Measurements from ENCODE around the gene DENND2D.

DENND2D gene

DNA sequence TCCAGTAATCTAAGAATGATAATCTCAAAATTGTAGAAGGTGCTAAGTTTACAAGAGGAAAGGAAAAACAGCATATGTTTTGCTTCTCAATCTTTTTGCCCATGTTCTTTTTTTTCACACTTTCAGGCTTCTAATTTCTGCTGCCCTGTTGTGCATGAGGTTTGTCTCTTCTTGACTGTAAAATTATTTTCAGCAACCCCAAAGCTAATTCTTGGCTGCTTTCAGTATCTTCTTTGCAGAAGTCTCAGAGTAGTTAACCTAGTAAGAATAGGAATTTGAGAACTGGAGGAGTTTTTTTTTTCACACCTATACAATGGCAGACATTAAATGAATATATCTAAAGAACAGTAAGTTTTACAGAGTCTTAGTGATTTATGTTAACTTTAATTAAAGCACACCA lies 26.4 kb downstream of the DENND2D start:
- no peak for DNase-seq

DNA sequence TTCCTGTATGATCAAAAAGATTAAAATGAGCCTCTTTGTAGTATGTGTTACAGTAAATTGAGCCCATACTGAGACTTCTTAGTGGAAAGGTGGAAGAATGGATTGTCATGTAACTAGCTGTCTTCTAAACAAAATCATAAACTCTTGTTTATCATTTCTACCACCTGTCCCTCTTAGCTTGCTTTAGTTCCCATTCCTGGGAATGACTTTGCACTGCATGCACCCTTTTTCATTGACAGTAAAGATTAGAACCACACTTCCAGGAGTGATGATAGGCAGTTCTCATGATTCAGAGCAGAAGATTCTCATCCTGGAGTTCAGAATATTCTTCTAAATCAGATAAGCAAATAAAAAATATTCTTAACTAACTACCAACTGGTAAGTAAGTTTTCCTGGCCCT lies 28.0 kb downstream of the DENND2D start:
- DNase-seq, result no peak

DNA sequence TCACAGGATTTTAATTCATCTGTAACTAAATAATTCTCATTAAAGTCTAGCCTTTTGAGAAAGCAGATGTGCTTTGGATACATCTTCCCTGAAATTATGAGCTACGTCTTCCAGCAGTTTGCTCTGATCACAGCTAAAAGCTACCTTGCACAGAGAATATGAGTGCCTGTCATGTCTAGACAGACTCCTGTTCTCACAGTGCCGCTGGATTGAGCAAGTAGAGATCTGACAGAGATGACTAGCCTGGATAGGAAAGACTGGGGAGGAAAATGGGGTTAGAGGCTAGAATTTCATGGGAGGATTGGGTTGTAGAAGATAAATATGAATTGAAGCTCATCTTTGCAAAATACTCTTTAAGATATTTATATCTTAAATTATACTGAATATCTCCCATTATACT lies 36.3 kb downstream of the DENND2D start:
- no peak for DNase-seq

DNA sequence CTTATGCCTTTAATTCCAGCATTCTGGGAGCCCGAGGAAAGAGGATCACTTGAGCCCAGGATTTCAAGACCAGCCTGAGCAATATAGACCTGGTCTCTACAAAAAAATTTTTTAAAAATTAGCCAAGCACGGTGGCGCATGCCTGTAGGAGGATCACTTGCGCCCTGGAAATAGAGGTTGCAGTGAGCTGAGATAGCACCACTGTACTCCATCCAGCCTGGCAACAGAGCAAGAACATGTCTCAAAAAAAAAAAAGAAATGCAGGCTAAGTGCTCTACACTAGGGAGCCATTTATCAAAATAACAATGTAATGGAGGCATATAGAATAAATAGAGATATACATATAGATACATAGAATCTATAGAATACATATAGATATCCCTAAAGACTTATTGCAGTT lies 37.1 kb downstream of the DENND2D start:
- DNase-seq, result no peak

DNA sequence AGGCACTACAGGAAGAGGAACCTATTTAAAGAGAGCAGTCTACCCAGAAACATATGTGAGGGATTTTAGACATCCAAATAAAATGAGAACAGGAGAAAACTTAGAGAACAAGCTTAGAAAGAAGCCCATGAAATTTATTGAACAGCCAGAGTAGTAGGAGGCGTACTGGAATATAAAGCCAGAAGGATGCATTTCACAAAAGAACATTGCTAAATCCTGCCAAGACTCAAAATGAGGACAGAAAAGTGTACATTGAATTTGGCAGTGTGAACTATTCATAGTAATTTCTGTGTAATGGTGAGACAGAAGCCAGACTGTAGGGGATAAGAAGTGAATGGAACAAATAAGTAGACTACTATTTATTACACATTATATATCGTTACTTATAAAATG lies 38.0 kb downstream of the DENND2D start:
- no peak for DNase-seq

DNA sequence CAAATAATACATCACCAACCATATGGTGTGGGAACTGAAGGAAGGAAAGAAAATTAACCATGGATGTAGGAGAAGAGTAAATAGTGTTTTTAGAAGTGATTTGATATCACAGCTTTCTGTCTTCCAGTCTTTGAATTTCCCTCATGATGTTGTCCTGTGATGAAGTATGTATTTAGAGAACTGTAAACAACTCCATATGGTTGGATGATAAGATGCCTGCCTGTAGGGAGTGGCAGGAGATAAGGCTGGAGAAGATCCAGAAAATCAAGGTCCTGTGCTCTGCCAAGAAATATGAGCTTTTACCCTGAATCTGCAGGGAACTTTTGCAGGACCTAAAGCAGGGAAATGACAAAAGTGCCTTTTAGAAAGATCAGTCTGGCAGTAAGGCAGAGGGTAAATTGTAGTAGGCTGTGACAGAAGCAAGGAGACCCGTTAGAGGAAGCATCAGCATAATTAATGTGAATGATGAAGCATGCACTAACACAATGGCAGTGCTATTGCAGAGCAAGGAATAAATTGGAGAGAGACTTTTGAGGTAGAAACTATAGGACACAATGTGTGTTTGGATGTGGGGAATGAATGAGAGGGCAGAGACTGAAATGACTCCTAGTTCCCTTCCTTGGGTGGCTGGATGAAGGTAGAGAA lies 38.5 kb downstream of the DENND2D start:
- DNase-seq, result no peak

DNA sequence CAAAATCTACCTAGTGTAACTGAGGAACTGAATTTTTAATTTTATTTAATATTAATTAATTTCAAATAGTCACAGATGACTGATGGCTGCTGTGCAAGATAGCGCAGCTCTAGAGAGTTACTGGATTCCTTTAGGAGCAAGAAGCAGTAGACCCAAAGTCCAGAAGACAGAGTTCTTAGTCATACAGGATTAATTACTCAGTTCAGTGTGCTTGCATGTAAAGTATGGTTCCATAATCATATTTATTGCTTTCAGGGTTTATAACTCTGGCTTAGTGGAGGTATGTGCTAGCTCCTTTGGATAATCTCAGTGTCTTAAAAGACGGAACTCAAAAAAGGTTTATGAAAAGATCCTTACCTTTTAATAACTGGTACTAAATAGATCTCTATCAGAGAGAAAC lies 43.0 kb downstream of the DENND2D start:
- DNase-seq, result no peak

DNA sequence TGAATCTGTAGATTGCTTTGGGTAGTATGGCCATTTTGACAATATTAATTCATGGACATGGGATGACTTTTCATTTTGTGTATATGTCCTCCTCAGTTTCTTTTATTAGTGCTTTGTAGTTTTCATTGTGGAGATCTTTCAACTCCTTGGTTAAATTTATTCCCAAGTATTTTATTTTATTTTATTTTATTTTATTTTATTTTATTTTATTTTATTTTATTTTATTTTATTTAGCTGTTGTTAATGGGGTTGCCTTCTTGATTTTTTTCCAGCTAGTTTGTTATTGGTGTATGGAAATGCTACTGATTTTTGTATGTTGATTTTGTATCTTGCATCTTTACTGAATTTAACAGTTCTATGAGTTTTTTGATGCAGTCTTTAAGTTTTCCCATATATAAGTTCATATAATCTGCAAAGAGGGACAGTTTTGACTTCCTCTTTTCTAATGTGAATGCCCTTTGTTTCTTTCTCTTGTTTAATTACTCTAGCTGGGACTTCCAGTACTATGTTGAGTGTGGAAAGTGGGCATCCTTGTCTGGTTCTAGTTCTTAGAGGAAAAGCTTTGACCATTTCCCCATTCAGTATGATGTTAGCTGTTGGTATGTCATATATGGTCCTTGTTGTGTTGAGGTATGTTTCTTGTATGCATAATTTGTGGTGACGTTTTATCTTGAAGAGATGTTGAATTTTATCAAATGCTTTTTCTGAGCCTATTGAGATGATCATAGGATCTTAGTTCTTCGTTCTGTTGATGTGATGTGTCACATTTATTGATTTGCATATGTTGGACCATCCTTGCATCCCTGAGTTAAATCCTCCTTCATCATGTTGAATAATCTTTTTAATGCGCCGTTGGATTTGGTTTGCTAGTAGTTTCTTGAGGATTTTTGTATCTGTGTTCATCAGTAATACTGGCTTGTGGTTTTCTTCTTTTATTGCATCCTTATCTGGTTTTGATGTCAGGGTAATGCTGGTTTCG lies 46.1 kb downstream of the DENND2D start:
- DNase-seq, result no peak

DNA sequence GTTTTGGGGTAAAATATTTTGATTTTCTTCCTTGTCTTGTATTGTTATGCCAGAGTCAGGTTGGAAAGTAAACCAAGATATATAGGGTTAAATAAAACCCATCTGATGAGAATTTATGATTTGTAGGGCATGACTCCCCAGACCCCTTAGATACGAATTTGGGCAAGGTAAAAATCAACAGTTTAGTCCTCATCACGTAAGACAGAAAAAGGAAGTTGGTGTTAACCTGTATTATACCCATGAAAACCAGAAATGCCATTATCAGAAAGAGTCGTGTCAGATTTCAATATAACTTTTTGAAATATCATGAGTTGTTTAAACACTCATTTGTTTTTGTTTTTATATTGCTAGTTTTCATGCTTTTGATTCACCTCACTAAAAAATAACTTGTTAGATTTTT lies 48.6 kb downstream of the DENND2D start:
- DNase-seq, result no peak

DNA sequence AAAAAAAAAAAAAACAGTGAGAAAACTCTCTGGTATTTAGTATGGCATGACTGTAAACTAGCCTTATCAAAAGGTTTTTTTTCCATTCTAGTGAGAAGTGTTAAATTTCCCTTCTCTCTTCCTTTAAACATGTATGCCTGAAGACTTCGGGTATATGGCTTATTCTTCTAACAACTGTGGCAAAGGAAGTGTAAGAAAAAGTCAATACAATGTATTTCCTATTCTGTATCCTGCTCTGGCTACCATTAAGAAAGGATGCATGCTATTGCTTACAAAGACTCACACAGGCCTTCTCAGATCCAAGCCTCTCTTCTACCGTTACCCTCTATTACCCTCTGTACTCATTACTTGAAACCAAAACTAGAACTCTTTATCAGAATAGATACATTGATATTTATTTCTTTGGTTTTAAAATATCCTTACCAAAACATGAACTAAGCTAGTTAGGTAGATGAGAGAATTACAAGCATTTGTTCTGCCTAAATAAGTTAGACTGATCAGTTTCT lies 52.0 kb downstream of the DENND2D start:
- no peak for DNase-seq

DNA sequence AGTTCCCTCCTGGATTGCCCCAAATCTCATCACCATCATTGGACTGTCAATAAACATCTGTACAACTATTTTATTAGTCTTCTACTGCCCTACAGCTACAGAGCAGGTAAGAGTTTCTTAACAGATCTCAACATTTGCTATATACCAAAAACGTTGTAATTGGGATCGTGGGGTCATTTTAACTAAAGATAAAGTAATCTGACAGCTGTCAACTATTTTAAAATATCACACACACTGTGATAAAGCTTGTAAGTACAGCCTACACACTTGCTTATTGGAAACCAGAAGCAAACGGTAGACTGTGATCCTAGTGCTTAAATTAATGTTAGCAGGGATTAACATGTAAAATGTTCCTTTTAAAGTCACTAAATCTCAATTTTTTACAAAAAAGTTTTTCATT lies 52.5 kb downstream of the DENND2D start:
- DNase-seq, result no peak

DNA sequence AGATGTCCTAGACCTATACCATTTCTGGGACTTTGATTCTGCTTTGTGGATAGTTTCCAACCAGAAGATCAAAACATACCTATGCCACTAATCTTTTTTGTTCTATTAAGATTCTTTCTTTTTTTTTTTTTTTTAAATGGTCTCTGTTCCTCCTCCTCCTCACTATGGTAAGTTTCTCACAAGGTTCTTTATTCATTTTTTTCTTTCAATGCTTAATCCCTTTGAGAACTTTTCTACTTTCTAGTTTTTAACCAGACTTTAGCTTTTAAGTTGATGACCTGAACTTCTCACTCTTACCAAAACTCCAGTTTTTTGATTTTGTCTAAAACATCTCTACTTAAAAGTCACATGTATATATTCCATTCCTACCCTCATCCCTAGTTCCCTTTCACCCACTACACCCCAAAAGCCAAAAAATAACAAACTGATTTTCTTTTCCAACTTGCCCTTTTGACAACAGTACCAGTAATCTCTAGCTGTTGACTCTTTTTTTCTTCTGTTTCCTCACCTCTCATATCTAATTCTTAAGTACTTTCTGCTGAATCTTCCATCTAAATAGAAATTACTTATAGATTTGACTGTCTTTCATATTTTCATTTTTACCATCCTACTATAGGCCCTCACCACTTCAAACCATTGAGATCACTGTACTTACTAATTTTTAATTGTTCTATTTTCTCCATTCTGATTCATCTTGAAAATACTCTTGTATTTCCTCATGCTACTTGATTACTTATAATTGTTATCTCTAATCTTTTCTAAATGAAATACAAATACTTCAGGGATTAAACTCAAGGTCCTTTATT lies 54.3 kb downstream of the DENND2D start:
- no peak for DNase-seq

DNA sequence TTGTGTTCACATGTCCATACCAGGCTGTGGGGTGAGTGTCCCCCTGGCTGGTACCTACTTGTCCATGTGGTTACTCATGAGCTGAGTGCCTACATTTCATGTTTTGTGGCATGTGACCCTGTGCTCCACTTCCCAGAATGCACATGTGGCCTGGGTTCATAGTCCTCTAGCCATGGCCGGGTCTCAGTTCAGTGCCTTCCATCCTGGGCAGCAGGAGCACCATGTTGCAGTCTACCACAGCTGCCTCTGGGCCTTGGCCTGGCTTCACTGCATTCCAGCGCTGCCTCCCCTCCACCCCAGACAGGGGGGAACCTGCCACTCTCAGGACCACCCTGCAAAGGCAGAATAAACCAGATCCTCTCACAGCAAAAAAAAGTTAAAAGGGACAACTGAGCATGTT lies 54.9 kb downstream of the DENND2D start:
- no peak for DNase-seq

DNA sequence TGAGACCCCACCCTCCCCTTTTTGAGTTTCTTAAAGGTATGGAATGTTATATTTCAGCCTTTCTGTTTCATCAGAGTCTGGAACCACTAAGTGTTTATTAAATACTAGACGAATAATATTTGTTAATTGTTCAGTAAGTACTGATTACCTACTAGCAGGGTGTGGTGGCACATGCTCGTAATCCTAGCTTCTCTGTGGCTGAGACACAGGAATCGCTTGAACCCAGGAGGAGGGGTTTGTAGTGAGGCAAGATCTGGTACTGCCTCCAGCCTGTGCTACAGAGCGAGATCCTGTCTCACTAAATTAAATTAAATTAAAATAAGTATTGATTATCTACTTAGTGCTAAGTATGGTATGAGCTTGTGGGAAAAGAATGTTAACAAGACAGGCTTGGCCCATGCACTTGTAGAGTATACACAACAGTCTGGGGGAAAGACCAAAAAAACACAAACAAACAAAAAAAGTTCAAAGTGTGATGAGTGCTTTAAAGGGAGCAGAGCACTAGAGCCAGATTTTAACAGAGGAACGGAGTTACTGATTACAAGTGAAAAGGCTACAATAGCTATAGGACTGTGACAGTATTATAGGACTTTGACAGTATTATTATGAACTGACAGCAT lies 58.0 kb downstream of the DENND2D start:
- DNase-seq, result no peak

DNA sequence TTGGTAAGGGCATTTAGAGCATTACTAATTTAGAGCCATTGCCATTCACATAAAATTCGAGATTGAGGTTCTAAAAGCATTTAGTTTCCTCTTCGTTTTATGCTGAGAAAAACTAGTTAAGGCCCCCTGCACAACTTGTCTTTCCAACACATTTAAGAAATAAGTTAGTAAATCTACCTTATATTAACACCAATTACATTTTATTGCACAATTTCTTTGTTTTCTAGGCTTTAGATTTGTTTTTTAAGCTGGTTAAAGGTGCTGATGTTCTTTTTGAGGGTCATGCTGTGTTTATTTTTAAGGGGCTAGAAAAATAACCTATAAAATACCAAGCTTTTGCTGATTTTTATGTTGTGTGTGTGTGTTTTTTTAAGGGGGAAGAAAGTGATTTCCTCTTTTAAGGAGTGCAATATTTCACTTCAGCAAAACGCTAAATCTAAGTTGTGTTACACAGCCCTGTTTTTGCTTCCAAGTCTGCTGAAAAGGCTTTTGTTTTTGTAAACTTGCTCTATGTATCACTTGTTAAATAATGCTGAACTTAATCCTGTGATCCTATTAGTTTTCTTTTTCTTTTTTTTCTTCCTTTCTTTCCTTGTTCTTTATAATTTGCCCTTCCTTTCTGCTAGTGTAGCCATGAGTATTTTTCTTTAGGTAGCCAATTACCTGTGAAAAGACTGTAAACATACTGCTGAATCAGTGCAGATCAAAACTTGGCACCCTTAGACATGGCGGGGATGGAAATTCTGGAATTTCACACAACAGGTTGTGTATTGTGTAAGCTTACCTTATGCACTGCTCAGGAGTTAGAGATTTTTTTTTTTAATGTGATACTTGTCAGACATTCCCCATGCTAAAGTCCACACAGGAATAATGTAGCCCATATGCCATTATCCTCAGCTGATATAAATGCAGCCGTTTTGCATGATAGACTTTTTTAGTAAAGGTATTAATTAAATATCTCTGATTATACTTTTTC lies 58.9 kb downstream of the DENND2D start:
- DNase-seq, result no peak

DNA sequence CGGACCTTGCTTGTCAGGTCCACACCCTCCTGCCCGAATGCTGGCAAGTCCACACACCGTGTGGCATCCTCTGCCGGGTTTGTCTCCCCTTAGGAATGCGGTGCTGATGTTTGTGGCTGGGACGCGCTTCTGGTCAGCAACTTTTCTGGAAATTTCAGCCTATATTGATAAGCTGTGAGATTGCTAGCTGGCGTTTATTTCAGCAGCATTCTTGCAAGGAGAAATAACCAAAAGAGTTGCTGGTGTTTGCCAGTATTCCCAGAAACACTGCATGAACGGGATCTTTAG lies 59.8 kb downstream of the DENND2D start:
- DNase-seq, result peak; percentile 61

DNA sequence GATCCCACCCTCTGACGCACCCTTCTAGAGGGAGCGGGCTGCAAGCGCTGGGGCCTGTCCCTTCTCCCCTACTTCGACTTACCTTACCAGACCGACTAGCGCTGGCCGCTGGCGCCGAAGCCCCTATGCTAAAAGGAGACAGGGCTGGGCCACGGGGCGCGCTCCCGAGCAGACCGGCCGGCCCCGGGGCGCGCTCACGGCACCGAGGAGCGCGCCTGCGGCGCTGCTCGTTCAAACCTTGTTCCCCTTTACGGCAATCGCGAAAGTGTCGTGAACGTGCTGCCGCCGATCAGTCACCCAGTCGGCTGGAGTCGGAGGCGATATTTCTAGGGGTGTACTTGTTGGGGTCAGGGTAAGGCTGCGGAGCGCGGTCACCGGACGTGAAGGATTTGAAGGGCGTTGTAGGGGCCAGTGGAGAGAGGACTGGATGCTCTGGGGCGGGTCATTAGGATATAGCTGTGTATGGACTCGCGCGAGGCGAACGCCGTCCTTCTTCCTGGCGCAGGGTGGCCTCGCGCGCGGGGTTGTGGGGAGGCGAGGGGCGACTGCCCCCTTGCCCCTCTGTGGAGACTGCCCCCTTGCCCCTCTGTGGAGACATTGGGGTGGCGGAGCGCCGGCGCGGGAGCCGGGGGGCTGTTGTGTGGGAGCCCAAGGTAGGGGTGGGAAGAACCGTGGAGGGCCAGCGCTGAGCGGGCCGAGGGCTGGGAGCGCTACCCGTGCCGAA lies 60.3 kb downstream of the DENND2D start, which contains the start of the genes CEPT1 and DRAM2:
CEPT1 (plus strand) TSS at position 268 of the 724 bp plus-strand sequence. CDS start 7,492 bp downstream, outside the sequence.
DRAM2 (minus strand) TSS at position 138 of the 724 bp plus-strand sequence. CDS start 8,539 bp downstream, outside the sequence.
- DNase-seq, result peak; percentile 96

DNA sequence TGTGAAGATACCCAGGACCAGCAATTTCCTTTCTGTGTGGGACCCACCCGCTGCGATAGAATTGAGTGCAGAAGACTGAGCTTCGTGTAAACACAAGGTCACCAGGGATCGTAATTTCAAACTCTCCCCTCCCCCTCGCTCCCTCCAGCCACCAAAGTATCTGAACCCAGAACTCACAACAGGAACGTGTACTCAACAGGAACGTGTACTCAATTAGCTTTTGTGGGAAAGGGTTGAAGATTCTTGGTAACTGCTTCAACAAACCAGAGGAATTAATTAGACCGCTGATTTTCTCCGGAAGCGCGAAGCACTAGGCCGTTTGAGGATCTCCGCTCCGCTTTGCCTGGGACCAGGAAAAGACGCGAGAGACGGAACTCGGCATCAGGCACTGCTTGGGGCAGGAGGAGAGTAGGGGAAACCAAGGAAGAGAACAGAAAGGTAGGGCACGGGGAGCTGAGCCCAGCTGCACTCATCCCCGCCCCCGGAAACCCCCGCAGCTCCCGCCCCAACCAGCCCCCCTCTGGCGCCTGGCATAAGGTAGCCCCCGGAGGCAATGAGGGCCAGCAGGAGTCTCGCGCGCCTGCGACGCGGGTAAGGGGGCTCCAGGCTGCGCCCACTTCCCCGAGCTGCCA lies 61.0 kb downstream of the DENND2D start:
- DNase-seq, result peak; percentile 68

Measured in fibroblast of skin of back (primary cell).